Left lobe of liver (tissue), 2 donors: ENCODE results near the gene GPR101. TPM values are rescaled to one million over a fixed set of nuclear protein-coding genes. Genes with fewer than 3 reads are reported as not detected.

Experiments
- ATAC-seq: fragments of 200-7000 bp; cut with Tn5 transposase; one replicate; pipeline ENCODE4 v1.9.1; 2020; ENCODE audit warnings: mild to moderate bottlenecking, moderate library complexity
- DNase-seq: peaks from one replicate; pipeline ENCODE4 v3.0.0-alpha.2; 2020; ENCODE audit warnings: low spot score
- total RNA-seq: library from RNA; stranded (reverse); gene quantifications from one replicate; pipeline ENCODE4 v1.2.1, GENCODE V29; 2021
- donor health status: DM: no; HTN: no; CAD: no; lungs with moderate emphysema.
- donor health status: DM: no; HTN: yes; CAD: no.

GPR101 gene
- not detected for total RNA-seq

GRCh38 chrX:137033774-137034507, at the start of gene GPR101:
Gene GPR101 (minus strand): TSS chrX:137033995. CDS start chrX:137031674, 2,321 bp downstream.
- DNase-seq = no peak

GRCh38 chrX:137081239-137081638, 47.4 kb upstream of the GPR101 start:
- no peak for DNase-seq
- no peak for ATAC-seq

More at GRCh38 chrX:137033774-137034507, at the start of gene GPR101:
- peak; percentile 40 for ATAC-seq

GRCh38 chrX:137072396-137072795, 38.6 kb upstream of the GPR101 start:
- no peak for DNase-seq
- no peak for ATAC-seq

GRCh38 chrX:137071596-137071995, 37.8 kb upstream of the GPR101 start:
- no peak for ATAC-seq
- no peak for DNase-seq

GRCh38 chrX:137067147-137067546, 33.4 kb upstream of the GPR101 start:
- ATAC-seq (no peak), DNase-seq (no peak)

- ATAC-seq = no peak
- DNase-seq = no peak
Observed at GRCh38 chrX:137062915-137063617, 29.3 kb upstream of the GPR101 start.

GRCh38 chrX:137058339-137059127, 24.7 kb upstream of the GPR101 start:
- no peak for DNase-seq

GRCh38 chrX:137052643-137053235, 18.9 kb upstream of the GPR101 start:
- DNase-seq (no peak), ATAC-seq (peak; percentile 75)

More at GRCh38 chrX:137058339-137059127, 24.7 kb upstream of the GPR101 start:
- ATAC-seq = no peak

GRCh38 chrX:137051978-137052642, 18.3 kb upstream of the GPR101 start:
- DNase-seq = peak; percentile 59

GRCh38 chrX:137044893-137045292, 11.1 kb upstream of the GPR101 start:
- peak; percentile 89 for ATAC-seq

More at GRCh38 chrX:137051978-137052642, 18.3 kb upstream of the GPR101 start:
- ATAC-seq = peak; percentile 100

GRCh38 chrX:137043736-137044135, 9.9 kb upstream of the GPR101 start:
- no peak for ATAC-seq
- no peak for DNase-seq

More at GRCh38 chrX:137044893-137045292, 11.1 kb upstream of the GPR101 start:
- peak; percentile 45 for DNase-seq

GRCh38 chrX:137041329-137041728, 7.5 kb upstream of the GPR101 start:
- DNase-seq (no peak), ATAC-seq (no peak)

GRCh38 chrX:137040113-137040794, 6.5 kb upstream of the GPR101 start:
- peak; percentile 61 for ATAC-seq
- no peak for DNase-seq

GRCh38 chrX:137034508-137034872, 695 bp upstream of the GPR101 start:
- no peak for DNase-seq

GRCh38 chrX:137032841-137033773, 688 bp downstream of the GPR101 start:
- ATAC-seq (no peak), DNase-seq (no peak)

More at GRCh38 chrX:137034508-137034872, 695 bp upstream of the GPR101 start:
- ATAC-seq = no peak

- DNase-seq = no peak
- no peak for ATAC-seq
Observed at GRCh38 chrX:137032341-137032694, 1.5 kb downstream of the GPR101 start.

- ATAC-seq = peak; percentile 84
- no peak for DNase-seq
Observed at GRCh38 chrX:137031517-137032340, 2.1 kb downstream of the GPR101 start.

- ATAC-seq = no peak
- DNase-seq = no peak
Observed at GRCh38 chrX:137031039-137031438, 2.8 kb downstream of the GPR101 start.
